ENCODE data around the gene GSTO2.

GSTO2 gene

DNA sequence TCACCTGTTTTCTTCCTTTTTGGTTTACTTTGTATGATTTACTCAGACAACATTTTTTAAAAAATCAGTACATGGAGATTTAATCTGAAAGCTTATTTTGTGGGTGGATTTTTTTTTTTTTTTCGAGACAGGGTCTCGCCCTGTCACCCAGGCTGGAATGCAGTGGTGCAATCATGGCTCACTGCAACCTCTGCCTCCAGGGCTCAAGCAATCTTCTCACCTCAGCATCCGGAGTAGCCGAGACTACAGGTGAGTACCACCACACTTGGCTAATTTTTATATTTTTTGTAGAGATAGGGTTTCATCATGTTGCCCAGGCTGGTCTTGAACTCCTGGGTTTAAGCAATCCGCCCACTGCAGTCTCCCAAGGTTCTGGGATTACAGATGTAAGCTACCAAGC lies 11.7 kb upstream of the GSTO2 start:
- TF ChIP-seq, protein P1, sequence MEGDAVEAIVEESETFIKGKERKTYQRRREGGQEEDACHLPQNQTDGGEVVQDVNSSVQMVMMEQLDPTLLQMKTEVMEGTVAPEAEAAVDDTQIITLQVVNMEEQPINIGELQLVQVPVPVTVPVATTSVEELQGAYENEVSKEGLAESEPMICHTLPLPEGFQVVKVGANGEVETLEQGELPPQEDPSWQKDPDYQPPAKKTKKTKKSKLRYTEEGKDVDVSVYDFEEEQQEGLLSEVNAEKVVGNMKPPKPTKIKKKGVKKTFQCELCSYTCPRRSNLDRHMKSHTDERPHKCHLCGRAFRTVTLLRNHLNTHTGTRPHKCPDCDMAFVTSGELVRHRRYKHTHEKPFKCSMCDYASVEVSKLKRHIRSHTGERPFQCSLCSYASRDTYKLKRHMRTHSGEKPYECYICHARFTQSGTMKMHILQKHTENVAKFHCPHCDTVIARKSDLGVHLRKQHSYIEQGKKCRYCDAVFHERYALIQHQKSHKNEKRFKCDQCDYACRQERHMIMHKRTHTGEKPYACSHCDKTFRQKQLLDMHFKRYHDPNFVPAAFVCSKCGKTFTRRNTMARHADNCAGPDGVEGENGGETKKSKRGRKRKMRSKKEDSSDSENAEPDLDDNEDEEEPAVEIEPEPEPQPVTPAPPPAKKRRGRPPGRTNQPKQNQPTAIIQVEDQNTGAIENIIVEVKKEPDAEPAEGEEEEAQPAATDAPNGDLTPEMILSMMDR (IDR thresholded peaks at IDR 0.05; ENCODE audit: control insufficient read depth, extremely low read depth, insufficient read depth), result no peak
- DNase-seq (ENCODE audit: low read depth), result no peak
- H3K4me3 ChIP-seq (ENCODE audit: low read depth, low read length), result no peak overlapping the region

DNA sequence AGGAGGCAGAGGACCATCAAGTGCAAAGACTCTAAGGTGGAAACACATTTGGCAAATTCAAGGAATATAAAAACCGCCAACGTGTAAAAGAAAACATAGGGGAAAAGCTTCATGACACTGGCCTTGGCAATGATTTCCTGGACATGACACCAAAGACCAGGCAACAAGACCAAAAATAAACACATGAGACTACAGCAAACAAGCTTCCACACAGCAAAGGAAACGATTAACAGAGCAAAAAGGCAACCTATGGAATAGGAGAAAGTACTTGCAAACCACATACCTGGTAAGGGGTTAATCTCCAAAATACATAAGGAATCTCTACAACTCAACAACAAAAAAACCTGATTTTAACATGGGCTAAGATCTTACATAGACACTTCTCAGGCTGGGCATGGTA lies 10.8 kb upstream of the GSTO2 start:
- H3K4me3 ChIP-seq (ENCODE audit: low read depth, low read length), result no peak overlapping the region
- no peak for DNase-seq (ENCODE audit: low read depth)
- TF ChIP-seq, protein P1 (IDR thresholded peaks at IDR 0.05; ENCODE audit: control insufficient read depth, extremely low read depth, insufficient read depth), result no peak

DNA sequence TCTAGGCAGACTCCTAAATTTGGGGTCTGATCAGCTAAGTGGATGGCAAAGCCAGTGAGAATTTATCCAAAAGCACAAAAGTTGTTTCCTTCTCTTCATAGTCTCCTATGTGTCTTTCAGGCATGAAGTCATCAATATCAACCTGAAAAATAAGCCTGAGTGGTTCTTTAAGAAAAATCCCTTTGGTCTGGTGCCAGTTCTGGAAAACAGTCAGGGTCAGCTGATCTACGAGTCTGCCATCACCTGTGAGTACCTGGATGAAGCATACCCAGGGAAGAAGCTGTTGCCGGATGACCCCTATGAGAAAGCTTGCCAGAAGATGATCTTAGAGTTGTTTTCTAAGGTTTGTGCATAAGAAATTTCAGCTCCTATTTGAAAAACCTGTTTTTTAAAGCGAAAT lies 9.5 kb upstream of the GSTO2 start:
- no peak for DNase-seq (ENCODE audit: low read depth)
- TF ChIP-seq, protein P1 (IDR thresholded peaks at IDR 0.05; ENCODE audit: control insufficient read depth, extremely low read depth, insufficient read depth), result no peak
- H3K4me3 ChIP-seq (ENCODE audit: low read depth, low read length), result no peak overlapping the region

DNA sequence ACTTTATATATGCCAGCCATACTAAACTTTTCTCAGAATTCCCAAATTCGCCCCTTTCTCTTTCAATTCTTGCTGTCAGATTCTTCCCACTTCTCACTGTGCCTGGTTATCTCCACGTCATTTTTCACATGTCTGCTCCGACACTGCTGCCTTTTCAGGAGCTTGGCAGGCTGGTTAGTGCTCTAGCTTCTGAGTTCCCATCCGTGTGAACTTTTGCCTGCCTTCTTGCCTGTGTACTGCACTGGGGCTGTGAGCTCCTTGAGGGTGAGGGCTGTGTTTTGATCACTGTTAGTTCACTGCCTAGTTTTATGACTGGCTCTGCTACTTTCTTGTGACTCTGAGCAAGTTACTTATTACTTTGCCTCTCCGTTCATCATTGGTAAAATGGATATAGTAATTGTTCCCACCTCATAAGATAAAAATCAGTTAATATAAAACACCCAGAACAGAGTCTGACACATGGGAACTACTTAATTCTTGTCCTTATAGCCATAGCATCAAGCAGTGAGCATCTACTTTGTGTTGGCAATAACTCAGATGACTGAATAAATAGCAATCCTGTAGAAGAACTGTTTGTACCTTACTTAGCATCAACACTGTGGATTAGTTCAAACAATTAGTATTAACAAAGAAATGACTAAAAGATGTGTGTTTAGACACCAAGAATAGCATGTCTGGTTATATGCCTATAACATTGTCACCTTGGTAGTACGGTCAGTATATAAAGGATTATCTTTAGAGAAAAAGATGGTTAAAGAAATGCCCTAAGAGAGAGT lies 8.8 kb upstream of the GSTO2 start:
- DNase-seq (ENCODE audit: low read depth), result no peak

DNA sequence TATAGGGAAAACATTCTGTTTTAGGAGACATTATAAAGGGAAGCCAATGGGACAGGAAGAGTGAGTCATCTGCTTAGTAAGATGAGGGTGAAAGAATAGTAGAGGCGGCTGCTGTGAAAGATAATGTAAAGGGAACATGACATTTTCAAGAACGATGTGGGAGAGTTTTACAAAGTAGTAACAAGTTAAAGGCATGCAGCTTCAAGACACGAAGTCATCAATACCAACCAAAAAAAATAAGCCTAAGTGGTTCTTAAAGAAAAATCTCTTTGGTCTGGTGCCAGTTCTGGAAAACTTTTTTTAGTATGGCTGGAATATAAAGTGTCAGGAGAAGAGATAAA lies 8.2 kb upstream of the GSTO2 start:
- no peak for DNase-seq (ENCODE audit: low read depth)

More for the DNA sequence above, 8.8 kb upstream of the GSTO2 start:
- TF ChIP-seq, protein P1 (IDR thresholded peaks at IDR 0.05; ENCODE audit: control insufficient read depth, extremely low read depth, insufficient read depth), result no peak
- no peak overlapping the region for H3K4me3 ChIP-seq (ENCODE audit: low read depth, low read length)

DNA sequence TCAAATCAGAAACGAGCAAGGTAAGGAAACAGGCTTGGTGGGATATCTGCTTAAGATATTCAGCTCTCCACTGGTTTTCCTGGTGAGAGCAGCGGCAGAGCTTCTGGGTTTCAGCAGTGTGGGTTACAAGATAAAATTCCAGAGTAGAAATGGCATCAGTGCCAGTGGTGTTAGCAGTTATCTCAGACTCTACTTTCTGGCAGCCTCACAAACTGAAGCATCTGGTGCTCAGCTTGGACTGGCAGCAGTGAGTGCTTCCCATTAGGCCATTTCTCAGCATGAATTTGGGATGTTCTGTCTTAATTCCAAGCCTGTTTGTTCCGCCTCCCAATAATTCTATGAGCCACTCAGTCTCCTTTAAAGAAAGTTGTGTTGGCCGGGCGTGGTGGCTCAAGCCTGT lies 6.9 kb upstream of the GSTO2 start:
- TF ChIP-seq, protein P1 (IDR thresholded peaks at IDR 0.05; ENCODE audit: control insufficient read depth, extremely low read depth, insufficient read depth), result no peak
- H3K4me3 ChIP-seq (ENCODE audit: low read depth, low read length), result no peak overlapping the region
- DNase-seq (ENCODE audit: low read depth), result no peak

More for the DNA sequence above, 8.2 kb upstream of the GSTO2 start:
- TF ChIP-seq, protein P1 (IDR thresholded peaks at IDR 0.05; ENCODE audit: control insufficient read depth, extremely low read depth, insufficient read depth), result no peak
- no peak overlapping the region for H3K4me3 ChIP-seq (ENCODE audit: low read depth, low read length)

DNA sequence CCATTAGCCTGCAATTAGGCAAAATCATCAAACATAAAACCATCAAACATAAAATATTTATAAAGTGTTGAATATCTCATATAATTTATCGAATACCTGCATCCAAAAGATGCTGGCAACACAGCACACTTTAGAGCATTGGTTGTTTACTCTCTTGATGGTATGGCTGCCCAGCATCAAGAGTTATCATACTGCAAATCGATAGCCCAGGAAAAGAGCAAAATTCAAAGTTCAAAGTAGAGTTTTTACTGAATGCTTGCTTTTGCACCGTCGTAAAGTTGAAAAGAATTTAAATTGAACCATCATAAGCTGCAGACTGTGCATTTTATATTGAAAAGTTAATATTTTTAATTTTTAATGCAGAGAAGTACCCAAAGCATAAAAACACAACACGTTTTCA lies 4.2 kb upstream of the GSTO2 start:
- TF ChIP-seq, protein P1 (IDR thresholded peaks at IDR 0.05; ENCODE audit: control insufficient read depth, extremely low read depth, insufficient read depth), result no peak

More for the DNA sequence above, 4.2 kb upstream of the GSTO2 start:
- DNase-seq (ENCODE audit: low read depth), result no peak
- no peak overlapping the region for H3K4me3 ChIP-seq (ENCODE audit: low read depth, low read length)

Data from LNCaP clone FGC (cell line).